ENCODE results near the gene TMEM190. TPM values are rescaled to one million over a fixed set of nuclear protein-coding genes. Genes with fewer than 3 reads are reported as not detected.
A peak's percentile ranks its signal among the peaks of the same experiment; 100 is the strongest.

Gene TMEM190
- total RNA-seq, 1 experiment from 2014 or later, result not detected

DNA sequence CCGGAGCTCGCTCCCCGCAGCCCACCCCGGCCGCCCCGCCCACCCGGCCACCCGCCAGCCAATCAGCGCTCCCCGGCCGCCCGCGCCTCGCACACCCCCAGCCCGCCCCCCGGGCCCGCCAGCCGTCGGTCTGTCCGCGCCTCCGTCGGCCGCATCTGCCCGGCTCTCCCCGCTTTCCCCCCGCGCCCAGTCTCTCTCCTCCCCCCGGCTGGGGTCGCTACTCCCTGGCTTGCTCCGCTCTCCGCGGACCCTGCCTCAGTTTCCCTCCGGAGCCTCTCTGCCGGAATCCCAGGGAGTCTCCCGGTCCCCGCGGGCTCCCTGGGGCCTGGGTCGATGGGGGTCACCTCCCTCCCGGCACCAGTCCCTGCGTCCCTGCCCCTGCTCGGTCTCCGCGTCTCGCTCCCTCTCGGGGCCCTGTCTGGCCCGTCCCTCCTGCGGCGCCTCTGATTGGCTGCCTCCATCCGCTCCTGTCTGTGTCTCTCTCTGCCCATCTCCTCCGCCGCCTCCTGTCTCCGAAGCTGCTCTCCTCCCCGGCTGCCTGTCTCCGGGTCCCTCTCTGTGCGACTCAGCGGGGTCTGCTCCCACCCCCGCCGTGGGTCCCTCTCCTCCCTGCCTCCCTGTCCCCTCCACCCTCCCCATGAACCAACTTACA, 6.8 kb upstream of the TMEM190 start:
- peak; percentile 83 for DNase-seq (ENCODE audit: low read depth)

DNA sequence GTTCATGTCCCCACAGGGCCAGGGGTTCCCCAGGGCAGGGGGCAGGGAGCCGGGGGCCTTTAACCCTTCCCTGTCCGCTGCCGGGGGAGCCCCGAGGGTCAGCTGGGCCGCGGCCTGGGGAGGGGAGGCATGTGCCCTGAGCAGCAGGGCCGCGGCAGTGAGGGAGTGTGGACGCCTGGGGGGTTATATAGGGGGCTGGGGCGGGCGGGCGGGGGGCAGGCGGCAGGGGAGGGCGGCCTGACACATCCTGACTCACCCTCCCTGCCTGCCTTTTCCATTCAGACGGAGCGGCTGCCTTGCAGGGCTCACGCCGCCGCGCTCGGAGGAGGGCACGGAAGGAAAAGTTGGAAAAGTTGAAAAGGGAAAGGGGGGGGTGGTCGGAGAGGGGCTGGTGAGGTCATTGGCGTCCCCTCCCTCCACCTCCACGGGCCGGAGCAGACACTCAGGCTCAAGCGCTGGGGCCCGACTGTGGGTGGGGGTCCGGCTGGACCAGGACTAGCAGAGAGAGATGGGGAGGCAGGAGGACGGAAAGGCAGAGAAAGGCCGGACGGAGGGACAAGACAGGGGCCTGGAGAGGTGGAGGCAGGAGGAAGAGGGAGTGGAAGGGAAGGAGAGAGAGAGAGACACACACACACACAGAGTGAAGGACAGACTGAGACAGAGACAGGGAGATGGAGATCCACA, 6.2 kb upstream of the TMEM190 start, which contains the start of gene IL11:
Gene IL11, minus strand, starts transcription at position 159 of the 684 bp plus-strand sequence. Its CDS starts 153 bp downstream, at position 6.
- peak; percentile 86 for DNase-seq (ENCODE audit: low read depth)

DNA sequence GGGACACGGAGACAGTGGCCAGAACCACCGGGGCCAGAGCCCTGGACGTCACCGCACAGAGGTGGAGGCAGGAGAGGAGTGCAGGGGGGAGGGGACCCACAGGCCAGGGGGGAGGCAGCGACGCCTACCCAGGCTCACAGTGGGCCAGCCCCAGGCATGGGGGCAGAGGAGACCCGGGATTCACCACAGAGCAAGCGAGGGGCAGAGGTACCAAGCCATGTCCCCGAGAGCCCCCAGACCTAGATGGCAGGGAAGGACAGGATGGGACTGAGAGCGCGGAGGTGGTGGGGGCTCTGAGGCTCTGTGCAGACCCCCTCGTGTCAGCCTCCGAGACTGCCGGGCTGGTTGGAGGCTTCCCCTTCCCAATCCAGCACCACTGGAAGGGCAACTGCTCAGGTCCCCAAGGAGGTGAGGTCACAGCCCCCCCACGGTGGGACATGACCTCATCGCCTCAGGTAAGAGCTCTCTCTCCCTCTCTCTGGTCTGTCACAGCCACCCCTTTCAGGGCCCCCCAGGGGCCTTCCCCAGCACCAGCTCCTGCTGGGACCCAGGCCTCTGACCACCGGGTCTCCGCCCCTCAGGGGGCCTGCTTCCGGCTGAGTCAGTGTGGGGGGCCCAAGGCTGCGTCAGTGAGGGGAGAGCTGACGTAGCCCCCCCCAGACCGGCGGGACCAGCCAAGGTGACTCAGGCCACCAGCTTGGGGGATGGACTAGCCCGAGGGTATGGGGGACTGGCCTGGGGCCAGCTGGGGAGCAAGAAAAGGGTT, 4.1 kb upstream of the TMEM190 start:
- peak; percentile 90 for DNase-seq (ENCODE audit: low read depth)

DNA sequence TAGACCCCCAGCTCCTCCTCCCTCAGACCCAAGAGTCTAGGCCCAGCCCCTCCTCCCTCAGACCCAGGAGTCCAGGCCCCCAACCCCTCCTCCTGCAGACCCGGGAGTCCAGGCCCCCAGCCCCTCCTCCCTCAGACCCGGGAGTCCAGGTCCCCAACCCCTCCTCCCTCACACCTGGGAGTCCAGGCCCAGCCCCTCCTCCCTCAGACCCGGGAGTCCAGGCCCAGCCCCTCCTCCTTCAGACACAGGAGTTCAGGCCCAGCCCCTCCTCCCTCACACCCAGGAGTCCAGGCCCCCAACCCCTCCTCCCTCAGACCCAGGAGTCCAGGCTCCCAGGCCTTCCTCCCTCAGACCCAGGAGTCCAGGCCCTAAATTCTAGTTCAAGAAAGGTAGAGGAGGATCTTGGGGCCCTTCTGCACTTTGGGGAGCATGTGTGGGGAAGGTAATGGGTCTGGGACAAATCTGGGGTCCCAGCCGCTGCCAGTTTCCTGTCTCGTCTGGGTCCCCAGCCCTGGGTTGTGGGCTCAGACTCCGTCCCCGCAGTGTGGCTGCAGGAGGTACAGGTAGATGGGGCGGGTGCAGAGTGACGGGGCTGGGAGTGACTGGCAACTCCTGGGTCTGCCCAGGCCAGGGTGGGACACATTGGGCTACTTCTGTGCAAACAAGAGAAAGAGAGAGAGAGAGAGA, 3.2 kb upstream of the TMEM190 start:
- DNase-seq (ENCODE audit: low read depth), result no peak

DNA sequence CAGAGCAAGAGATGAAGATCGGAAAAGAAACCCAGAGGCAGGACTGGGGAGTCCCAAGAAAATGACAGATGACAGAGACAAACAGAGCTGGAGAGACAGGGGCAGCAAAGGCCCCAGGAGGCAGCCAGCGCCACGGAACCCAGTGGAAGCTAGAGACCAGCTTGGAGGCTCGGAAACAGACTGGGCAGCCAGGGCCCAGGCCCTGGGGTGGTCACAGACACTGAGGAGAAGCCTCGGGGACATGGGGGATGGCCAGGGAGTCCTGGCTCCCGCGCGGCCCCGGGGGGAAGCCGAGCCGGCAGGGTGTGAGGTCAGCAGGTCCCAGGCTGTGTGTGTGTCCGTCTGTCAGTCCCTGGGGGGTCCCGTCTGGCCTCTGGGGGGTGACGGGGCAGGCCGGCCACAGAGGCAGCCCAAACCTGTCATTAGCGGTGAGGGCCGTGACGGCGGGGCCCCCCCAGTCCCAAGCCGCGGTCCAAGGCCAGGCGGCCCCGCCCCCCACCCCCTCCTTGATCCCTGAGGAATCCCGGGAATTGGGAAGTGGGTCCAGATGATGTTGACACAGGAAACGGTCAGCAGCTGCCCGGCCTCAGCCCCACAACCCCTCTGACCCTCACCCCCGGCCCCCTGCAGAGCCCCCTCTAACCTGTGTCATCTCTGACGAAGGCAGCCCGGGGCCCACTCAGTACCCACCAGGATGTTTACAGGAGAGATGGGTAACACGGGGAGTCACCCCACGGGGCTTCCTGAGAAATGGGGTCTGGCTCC, 2.5 kb upstream of the TMEM190 start:
- DNase-seq (ENCODE audit: low read depth), result peak; percentile 63

DNA sequence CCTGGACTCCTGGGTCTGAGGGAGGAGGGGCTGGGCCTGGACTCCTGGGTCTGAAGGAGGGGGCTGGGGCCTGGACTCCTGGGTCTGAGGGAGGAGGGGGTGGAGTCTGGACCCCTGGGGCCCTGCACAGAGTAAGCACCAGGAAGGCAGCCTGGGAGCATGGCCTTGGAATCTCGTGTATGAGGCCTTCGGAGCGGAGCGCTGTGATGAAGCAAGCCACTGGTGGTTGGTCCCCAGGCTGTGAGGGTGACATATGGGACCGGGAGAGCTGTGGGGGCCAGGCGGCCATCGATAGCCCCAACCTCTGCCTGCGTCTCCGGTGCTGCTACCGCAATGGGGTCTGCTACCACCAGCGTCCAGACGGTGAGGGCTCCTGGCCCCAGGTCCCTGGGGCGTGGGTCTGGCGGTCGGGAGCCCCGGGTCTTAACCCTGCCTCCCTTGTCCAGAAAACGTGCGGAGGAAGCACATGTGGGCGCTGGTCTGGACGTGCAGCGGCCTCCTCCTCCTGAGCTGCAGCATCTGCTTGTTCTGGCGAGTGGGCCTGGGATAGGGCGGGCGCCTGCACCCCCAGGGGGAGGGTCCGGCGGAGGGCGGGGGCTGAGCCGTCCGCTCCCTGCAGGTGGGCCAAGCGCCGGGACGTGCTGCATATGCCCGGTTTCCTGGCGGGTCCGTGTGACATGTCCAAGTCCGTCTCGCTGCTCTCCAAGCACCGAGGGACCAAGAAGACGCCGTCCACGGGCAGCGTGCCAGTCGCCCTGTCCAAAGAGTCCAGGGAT, 918 bp downstream of the TMEM190 start:
- DNase-seq (ENCODE audit: low read depth), result no peak

DNA sequence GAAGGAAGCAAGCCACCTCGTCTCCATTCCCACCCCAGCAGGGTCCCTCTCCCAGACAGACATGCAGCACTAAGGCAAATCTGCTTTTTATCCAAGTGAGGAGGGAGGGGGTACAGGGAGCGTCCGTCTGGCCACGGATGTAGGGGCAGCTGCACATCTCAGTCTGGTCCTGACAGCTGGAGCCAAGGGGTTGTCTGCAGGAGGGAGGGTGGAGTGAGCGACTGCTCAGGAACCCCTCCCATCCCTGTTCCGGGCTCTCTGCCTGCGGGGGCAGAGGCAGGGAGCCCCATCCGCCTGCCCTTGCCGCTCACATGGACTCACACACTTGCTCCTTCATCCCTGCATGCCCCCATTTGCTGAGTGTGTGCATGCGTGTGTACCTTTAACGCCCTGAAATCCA, 2.5 kb downstream of the TMEM190 start:
- DNase-seq (ENCODE audit: low read depth), result no peak

DNA sequence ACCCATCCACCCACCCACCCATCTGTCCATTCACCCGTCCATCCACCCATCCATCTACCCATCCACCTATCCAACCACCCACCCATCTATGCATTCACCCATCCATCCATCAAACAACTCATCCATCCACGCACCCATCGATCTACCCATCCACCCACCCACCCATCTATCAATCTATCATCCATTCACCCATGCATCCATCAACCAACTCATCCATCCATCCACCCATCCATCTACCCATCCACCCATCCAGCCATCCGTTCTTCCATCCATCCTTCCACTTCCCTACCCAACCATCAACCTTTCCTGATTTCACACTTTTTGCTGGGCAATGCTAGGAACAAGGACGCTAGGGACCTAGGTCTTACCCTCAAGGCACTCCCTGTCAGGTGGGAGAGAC, 5.4 kb downstream of the TMEM190 start:
- DNase-seq (ENCODE audit: low read depth), result no peak

DNA sequence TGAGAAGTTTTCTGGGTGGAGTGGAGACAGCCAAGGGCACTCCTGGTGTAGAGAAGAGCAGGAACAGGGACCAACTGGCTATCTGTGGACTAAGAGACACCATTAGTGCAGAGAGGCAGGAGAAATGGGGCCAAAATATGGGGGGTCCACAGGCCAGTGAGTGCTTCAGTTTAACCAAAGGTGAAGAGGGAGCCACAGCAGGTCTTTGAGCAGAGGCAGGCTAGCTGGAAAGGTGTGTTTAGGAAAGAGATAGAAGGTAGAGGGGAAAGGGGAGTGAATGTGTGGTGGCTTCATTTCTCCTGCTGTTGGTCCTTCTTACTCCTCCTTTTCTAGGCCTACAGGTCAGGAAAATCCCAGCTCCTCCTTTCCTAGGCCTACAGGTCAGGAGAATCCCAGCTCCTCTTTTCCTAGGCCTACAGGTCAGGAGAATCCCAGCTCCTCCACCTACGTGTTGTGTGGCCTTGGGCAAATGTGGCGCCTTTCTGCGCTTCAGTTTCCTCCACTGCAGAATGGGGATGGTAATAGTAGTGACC, 6.0 kb downstream of the TMEM190 start:
- DNase-seq (ENCODE audit: low read depth), result no peak

DNA sequence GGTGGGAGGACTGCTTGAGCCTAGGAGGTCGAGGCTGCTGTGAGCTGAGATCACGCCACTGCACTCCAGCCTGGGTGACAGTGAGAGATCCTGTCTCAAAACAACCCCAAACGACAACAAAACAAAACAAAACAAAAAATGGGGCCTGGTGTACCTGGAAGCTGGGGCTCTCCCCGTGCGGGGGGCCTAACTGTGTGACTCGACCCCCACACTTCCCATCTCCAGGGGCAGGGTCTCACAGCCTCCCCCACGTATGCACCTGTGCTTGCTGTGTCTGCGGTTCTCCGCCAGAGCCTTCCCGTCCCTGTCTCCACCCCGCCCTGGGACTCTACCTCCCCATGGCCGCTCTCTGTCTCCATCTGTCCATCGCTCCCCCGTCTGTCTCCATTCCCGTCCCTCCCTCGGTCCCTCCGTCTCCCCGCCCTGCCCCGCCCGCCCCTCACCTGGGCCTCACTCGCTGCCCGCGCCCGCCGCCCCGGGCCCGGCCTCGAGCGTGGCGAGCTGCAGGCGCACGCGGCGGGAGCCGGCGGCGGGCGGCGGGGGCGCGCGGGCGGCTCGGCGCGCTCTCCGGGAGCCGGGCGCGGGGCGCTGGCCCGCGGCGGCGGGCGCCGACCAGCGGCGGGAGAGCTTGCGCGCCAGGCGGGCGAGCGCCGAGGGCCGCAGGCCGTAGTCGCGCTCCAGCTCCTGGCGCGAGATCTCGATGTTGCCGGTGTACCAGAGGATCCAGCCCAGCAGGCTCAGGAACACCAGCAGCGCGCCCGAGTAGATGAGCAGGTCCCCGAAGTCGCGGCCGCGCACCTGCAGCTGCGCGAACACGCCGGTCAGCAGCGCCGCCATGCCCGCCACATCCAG, 6.9 kb downstream of the TMEM190 start:
- DNase-seq (ENCODE audit: low read depth), result peak; percentile 82

DNA sequence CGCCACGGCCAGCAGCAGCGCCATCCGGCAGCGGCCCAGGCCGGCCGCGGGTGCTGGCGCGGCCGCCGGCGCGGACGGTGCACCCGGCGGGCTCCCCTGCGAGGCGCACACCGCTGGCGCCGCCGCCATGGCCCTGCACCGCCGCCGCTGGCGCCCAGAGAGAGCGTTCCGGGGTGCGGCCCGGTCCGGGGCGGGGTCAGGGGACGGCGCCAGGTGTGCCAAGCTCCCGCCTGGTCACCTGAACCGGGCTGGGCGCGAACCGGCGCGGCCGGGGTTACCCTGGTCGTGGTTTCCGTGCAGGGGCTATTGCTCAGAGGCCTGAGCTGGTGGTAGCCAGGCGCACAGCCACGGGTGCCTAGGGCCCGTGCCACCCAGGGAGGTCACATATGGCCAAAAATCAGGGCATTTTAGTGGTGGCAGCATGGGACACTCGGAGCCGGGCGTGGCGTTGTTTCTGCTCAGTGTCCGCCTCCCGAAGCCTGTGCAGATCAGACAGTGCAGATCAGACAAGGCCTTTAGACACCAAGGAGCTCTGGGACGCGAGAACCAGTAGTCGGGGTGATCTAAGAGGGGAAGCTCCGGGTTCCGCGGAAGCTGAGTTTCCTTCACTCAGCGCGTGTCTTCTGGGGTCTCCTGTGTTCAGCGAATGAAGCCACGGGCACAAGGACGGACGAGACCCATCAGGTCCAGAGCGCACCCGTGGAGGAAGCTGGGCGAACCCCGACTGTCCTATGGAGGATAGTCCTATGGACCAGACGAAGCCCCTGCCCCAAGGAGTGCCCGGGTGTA, 7.7 kb downstream of the TMEM190 start, which contains the start of gene TMEM238:
Gene TMEM238, minus strand, starts transcription at position 162 of the 789 bp plus-strand sequence. Its CDS starts 33 bp downstream, at position 129.
- no peak for DNase-seq (ENCODE audit: low read depth)

DNA sequence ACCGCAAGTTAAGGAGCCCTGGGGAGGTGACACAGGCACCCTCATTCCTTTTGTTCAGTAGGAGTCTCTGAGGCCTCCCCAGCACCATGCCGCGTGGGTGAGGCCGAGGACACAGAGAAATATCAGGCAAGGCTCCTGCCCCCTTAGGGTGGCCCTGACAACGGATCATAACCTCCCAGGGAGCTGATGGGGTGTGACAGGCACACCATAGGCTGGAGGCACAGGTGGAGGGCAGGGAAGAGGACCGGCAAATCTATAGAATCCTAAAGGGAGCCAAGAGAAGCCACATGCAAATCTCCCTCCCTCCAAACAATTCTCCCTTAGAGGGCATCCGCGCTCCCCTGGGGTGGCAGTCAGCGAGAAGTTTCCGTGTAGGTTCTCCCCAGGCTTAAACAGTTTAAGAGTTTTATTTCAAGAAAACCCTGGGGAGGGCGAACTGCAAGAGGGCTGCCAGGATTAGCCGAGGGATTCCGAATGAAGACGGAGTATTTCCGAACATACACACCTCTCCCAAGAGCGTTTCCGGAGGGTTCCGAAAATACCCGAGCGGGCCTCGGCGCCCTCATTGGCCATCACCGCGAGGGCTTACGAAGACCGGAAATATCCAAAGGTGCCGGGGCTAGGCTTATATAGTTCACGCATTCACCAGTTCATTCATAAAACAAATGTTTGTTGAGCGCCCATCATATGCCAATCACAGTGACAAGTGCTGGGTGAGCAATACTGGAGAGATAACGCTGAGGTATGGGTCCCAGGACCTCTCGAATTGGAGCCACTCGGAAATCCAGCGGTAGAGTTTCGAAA, 8.5 kb downstream of the TMEM190 start:
- peak; percentile 97 for DNase-seq (ENCODE audit: low read depth)

DNA sequence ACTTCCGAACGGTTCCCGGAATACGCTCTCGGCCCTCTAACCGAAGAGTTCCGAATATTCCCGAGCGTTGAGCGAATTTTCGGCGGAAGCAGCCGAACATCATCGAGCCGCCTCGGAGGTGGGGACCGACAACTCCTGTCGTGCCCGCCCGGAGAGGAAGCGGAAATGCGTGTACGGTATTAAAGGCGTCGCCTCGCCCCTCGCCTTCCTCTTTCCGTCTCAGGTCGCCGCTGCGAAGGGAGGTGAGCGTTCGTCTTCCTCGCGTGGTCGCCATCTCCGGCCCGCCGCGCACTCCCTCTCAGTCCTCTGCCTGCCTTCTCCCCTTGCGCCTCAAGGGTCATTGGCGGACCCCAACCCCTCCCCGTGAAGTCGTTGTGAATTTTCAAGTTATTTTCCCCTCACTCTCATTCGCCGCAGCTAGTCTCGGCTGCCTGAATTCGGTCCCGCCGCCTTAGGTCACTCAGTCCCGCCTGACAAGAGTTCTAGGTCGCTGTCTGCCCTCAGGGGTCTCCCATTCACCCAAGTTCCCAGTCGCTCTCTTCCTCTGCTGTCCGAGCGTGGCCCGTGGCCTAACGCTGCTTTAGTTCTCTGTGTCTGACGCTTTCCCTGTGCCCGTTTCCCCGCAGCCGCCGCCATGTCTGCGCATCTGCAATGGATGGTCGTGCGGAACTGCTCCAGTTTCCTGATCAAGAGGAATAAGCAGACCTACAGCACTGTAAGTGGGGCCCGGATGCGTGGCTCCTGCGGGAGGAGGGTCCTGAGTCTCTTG, 9.3 kb downstream of the TMEM190 start, which contains the start of gene RPL28:
Gene RPL28, plus strand, starts transcription at position 209 of the 769 bp plus-strand sequence. Its CDS starts 426 bp downstream, at position 635.
- peak; percentile 99 for DNase-seq (ENCODE audit: low read depth)

DNA sequence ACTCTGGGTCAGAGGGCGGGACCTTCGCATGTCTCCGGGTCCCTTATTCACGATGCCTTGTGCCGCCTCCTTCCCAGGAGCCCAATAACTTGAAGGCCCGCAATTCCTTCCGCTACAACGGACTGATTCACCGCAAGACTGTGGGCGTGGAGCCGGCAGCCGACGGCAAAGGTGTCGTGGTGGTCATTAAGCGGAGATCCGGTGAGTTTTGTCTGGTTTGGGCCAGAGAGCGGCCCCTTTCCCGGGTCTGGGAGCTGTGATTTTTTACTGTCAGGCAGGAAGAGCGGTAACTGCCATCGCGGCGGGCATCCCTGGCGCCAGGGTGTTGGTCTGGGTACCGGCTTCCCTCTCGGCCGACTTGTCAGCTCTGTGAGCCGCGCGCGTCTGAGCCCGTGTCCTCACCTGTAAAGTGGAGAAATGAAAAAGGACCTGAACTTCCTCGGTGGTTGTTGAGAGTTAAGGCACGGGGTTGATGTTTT, 9.9 kb downstream of the TMEM190 start:
- no peak for DNase-seq (ENCODE audit: low read depth)

DNA sequence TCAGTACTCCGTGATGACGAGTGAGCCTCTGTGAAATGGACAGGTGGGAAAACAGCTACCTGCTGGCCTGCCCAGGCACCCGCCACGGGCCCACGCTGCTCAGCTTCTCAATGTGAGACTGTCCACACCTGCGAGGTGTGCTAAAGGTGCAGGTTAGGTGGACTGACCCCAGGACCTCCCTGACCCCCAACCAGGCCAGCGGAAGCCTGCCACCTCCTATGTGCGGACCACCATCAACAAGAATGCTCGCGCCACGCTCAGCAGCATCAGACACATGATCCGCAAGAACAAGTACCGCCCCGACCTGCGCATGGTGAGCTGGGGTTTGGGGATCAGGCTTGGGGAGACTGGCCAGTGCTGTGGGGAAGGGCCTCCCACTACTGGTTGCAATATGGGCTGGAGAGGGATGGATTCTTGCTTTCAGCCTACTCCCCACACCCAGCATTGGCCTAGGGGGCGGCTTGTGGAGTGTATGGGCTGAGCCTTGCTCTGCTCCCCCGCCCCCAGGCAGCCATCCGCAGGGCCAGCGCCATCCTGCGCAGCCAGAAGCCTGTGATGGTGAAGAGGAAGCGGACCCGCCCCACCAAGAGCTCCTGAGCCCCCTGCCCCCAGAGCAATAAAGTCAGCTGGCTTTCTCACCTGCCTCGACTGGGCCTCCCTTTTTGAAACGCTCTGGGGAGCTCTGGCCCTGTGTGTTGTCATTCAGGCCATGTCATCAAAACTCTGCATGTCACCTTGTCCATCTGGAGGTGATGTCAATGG, 11.3 kb downstream of the TMEM190 start:
- DNase-seq (ENCODE audit: low read depth), result no peak
